Measurements from ENCODE around the gene HS1BP3.

Gene HS1BP3

GRCh38 chr2:20645301-20645701 is 5.6 kb downstream of the HS1BP3 start:
- no peak for DNase-seq

DNA sequence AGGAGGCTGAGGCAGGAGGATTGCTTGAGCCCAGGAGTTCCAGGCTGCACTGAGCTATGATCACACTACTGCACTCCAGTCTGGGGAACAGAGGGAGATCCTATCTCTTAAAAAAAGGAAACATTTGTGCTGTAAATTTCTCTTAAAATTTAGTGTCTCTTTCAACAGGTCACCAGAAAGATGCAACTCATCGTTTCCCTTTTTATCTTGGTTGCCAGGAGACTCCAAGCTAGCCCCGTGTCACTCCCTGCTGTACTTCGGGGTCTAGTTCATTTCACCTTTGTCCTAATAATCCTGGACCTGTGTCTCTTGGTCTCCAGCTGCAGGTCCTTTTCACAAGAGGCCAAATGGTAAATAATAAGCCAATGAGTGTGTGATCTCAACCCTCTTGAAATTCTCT is 7.1 kb downstream of the HS1BP3 start:
- no peak for DNase-seq

DNA sequence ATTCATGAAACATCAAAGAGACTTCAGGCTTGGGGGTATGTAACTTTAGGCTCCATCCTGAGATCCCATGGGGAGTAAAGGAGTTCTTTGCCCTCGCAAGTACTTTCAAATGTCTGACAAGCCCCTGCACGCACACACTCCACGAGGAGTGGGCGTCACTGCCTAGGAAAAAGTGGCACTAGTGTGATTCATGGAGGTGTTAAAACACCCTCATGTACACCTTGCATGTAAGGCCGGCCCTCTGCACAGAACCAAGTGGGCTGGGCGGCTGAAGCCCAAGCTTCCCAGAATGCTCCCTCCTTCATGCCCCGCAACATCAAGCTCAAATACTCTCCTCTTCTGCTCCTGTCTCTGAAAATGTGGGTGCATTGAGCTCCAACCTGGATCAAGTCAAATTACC is 7.8 kb downstream of the HS1BP3 start:
- DNase-seq = no peak

- peak; percentile 72 for DNase-seq
Observed at GRCh38 chr2:20642055-20642971, 8.6 kb downstream of the HS1BP3 start.

DNA sequence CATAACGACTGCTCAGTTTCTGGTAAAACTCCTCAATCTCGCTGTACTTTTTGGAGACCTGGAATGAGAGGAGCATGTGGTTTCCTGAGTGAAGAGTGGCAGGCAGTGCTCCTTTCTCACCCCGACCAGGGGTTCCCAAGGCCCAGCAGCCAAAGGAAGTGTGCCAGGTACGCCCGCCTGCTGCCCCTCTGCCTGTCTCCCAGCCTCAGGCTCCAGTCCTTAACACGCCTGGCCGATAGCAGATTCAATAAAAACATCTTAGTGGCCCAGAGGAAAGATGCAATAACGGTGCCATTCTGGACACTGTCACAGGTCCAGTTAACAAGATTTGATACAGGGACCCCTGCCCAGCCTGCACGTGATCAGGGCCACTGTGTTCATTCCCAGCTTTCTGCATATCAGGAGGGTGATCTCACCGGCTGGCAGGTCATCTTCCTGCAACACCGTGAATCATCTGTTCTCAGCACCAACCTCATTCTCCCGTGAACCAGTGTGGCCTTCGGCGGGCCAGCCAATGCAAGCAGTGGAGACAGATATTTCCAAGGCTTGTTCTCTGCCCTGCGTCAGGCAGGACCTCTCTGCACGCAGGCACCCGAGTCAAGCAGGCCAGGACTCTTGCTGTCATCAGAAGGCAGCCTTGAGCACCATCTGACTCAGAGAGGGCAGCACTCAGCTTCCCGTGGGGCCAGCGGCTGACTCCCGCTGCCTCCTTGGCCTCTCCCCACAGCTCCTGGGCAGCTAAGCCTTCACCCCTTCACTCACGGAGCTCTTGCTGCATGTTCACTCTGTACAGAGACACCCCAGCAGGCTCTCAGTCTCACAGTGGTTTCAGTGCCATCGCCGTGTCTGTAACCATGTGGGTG is 9.5 kb downstream of the HS1BP3 start:
- no peak for DNase-seq

DNA sequence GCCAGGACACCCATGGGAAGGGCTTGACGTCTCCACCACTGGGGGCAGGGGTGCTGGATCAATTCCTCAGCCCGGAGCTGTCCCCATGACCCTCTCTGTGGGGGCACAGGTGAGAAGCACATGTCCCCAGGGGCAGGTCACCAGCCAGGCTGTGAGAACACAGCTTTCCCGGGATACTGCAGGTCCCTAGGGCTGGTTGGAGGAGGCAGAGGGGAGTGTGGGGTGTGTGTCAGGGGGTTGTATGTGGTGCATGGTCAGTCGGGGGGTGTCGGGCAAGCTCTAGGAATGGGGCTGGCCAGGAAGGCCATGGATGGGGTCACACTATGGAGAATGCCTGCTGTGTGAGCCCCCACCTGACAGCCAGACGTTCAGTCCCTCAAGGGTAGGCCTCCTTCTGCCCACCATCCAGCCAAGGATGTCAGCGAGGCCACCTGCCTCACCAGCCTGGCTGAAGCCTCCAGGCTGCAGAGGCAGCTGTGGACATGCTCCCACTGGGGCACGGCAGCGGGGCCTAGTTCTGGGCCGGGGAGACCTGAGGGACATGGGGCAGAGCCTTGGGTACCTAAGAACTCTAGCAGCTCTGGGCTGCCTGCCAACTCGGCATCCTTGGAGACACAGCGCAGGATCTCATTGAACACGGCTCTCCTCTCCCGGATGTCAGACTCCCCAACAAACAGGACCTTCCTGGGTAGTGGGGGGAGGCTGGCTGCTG is 10.3 kb downstream of the HS1BP3 start:
- no peak for DNase-seq

GRCh38 chr2:20638646-20639430 is 12.1 kb downstream of the HS1BP3 start:
- DNase-seq = no peak

- DNase-seq = no peak
Observed at GRCh38 chr2:20638014-20638413, 12.9 kb downstream of the HS1BP3 start.

DNA sequence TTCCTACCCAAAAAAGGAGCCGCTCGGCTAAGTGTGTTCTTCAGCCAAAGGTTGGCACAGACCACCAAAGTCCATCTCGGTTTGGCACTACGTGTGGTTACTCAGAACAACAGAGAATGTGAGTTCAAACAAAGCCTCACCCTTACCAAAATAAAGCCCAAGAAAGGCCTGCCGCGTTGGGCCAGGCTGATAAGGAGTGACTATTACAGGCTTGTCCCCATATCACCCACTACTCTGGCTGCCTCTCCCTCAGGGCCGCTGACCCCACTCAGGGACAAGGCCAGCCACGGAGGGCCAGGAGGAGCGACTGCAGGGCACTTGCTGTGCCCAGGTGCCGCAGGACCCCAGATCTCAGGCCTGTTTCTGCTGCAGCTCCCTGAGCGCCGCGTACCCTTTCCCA is 13.8 kb downstream of the HS1BP3 start:
- no peak for DNase-seq

DNA sequence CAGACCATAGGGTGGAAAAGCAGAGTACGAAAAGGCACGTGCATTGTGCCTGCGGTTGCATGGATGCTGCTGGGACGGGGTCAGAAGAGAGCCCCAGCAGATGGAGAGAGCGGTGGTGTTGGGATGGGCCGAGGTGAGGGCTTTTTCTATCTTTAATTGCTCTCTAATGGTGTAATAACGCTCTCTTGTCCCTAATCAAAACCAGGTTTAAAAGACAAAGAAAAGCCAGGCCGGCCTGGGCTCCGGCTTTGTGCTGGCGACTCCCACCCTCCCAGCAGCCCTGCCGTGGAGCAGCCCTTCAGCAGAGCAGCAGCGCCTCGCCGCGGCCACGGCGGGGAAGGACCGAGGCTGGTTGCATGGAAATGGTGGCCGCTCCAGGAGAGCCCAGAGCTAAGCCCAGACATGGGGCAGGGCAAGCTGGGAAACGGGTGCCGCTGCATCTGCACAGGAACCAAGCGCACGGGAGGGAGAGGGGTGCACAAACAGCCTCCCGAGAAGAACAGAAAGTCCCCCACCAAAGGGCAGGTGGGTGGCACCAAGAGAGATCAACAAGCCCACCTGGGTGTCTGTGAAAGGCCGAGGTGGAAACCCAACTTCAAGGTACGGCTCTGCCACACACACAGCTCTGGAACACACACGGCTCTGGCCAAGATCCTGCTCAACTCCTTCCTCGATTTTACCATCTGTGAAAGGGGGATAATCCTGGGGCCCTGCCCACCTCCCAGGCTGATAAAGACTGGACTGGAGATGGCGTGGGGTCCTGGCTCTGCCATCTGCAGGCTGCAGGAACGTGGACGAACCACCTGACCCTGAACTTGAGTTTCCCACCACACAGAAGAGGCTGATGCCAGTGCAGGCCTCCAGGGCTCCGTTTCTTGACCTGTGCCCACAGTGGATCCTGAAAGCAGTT is 15.0 kb downstream of the HS1BP3 start:
- DNase-seq = peak; percentile 29

DNA sequence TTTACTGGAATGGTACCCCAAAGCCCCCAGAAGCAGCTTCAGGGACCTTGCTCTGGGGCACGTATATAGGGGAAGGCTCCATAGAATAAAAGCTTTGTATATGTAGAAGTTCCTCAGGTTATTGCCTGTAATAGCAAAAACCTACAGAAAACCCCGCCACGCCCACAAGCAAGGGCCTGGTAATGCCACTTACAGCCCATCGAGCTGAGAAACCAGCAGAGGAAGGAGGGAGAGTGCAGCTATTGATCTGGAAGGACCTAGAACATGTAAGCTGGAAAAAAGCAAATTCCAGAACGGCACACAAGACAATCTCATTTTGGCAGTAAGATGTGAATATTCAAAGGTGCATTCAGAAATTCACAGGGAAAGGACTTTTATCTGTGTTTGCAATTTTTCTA is 15.8 kb downstream of the HS1BP3 start:
- no peak for DNase-seq

- no peak for DNase-seq
Observed at GRCh38 chr2:20634507-20635112, 16.3 kb downstream of the HS1BP3 start.

DNA sequence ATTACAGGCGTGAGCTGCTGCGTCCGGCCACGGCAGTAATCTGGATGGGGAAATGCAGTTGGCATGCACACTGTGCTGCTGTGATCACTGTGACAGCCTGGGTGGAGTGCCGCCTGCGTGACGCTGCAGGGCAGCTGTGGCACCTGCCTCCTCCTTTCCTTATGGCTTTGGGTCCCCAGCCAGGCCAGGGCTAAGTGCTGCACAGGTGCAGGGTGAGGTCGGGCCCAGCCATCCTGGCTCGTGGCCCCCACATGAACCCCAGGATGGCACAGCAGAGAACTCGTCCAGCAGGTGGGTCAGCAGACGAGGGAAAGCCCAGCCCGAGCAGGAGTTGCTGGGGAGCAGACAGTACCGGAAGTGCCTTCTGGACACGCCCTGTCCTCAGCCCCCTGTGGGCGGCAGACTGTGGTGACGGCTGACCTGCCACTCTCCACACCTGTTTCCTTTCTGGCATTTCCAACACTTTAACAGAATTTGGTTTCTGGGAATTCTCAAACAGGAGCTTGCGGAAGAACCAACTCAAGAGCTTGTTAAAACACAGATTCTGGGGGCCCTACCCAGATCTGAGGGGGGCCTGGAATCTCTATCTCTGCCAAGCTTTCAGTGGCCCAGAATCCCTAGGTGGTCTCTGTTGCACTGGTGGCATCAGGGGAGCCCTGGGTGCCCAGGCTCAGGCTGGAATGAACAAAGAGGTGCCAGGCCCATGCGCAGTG is 16.9 kb downstream of the HS1BP3 start:
- no peak for DNase-seq

DNA sequence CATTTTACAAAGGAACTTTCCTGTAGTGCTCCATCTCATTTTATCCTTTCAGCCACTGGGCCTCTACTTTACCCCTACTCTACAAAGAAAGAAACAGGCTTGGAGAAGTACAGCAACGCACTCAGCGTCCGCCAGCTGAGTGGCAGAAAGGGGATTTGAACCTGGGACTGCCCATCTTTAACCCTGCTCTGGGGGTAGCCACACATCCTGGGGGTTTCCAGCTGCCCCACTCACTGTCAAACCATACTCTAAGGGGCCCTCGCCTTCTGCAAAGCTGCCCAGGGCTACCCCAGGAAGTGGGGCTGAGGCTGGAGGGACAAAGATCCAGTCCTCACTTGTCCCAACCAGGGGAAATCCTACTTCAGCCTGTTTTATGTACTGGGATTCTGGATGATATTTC is 17.9 kb downstream of the HS1BP3 start:
- no peak for DNase-seq

DNA sequence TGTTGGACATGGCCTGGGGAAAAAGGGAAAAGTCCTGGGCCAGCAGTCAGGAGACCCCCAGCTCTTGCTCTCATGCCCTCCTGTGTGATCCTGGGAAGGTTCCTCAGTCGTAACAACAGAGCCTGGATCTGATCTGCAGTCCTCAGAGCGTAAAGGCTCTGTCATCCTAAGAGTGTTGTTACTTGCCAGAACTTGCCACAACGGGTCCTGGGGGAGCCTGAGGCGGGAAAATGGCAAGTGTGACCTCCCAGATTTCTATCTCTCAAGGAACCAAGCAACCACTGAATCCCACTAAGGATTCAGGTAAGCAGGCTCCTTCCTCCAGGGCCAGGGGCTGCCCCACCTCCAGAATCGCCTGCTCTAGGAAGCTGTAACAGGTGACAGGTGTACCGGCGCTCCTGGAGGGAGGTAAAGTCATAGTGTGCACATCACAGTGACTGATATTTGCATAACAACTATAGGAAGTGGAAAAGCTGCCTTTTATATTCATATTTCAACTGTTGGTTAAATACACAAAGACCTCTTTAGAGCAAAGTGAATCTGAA is 18.4 kb downstream of the HS1BP3 start:
- DNase-seq = no peak

- DNase-seq = no peak
Observed at GRCh38 chr2:20631617-20632307, 19.1 kb downstream of the HS1BP3 start.

DNA sequence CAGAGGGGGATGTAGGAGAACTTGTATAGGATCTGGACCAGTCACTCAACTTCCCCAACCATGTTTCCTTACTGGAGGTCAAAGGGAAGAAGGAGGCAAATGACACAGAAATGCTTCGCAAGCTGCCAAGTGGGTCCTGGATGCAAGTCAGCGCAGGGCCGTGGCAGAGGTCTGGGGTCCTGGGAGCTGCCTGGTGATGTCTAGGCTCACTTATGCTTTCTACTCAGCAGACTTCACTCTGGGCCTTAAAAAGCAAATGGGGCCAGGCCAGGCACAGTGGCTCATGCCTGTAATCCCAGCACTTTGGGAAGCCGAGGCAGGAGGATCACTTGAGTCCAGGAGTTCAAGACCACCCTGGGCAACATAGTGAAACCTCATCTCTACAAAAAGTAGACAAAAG is 19.9 kb downstream of the HS1BP3 start:
- DNase-seq = no peak

DNA sequence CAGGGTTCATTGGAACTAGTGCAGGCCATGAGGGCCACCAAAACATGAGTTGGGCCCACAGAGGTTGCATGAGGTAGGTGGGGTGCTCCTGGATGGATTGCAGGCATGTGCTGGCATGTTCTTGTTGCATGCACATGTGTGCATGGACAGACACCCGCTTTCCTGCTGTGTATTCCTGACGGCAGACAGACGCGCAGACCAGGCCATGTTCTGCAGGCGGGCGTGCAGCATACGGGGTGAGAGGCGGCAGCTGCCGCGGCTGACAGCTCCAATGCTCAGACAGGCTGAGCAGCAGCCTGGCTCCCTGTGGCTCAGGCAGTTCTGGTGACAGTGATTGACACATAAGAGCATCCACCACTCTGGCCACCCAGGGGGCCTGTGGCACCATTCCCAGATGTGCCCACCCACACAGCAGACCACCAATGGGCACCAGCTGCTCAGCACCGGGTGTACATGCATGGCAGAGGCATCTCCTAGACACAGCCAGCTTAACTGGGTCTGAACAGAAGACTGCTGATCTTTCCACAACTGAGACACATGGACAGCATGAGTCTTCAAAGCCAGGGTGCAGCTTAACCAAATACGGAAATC is 21.2 kb downstream of the HS1BP3 start:
- DNase-seq = no peak

- DNase-seq = no peak
Observed at GRCh38 chr2:20629181-20629580, 21.7 kb downstream of the HS1BP3 start.

Measured in CD4-positive, alpha-beta T cell treated with Interleukin-17A for 1 hour (primary cell).